Mucosa of gallbladder (tissue), 1 donor: ENCODE measurements around the gene MAP3K19. TPM values are rescaled to one million over a fixed set of nuclear protein-coding genes. Genes with fewer than 3 reads are reported as not detected.

Experiments
- DNase-seq: peaks from one replicate; pipeline ENCODE4 v3.0.0-alpha.2; 2020; ENCODE audit warnings: low spot score
- total RNA-seq: library from RNA; stranded (reverse); gene quantifications from one replicate; pipeline ENCODE4 v1.2.1, GENCODE V29; 2021
- donor health status: DM: no; HTN: no; CAD: no.

MAP3K19 gene
- total RNA-seq, 1 donor from 2014 or later: not detected

- DNase-seq: no peak
These were observed 120.1 kb downstream of the MAP3K19 start for GRCh38 chr2:134927195-134927594.

GRCh38 chr2:134926231-134926931 lies 120.9 kb downstream of the MAP3K19 start:
- DNase-seq: no peak

GRCh38 chr2:134924912-134925311 lies 122.3 kb downstream of the MAP3K19 start:
- DNase-seq: no peak

DNA sequence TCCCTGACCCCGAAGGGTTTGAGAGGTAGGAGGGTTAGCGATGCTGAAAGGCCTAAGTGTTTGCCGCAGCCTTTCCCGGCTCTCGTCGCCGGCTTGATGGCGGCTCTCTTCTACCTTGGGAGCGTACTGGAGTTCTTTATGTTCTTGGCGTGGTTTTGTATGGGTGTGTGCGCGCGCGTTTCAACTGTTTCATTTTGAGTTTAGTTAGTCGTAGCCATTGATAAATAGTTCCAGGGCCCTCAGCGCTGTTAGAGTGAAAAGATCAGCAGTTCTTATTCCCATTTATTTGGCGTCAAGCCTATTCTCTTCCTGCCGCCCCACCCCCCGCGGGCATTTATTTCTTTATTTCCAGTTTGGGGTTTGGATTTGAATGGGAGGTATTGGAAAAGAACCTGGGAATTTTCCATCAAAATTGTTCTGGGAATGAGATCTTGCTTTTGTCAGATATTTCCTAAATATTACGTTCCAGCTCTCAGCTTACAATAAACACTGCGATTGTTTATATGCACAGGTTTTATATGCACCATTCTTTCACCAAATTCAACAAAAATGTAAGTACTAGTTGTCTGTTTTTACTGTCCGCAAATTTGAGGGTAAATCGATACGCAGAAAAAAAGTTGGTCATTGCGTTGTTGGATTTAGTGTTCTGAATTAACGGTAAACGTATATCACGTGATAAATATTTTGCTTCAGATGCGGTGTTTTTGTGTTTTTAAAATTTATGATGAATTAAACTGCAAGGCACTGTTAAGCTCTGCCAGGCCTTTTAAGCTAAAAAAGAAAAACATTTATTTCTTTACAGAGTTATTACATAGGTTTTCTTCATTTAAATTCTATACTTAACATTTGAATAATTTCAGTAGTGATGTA lies 127.7 kb downstream of the MAP3K19 start:
- peak; percentile 11 for DNase-seq

DNA sequence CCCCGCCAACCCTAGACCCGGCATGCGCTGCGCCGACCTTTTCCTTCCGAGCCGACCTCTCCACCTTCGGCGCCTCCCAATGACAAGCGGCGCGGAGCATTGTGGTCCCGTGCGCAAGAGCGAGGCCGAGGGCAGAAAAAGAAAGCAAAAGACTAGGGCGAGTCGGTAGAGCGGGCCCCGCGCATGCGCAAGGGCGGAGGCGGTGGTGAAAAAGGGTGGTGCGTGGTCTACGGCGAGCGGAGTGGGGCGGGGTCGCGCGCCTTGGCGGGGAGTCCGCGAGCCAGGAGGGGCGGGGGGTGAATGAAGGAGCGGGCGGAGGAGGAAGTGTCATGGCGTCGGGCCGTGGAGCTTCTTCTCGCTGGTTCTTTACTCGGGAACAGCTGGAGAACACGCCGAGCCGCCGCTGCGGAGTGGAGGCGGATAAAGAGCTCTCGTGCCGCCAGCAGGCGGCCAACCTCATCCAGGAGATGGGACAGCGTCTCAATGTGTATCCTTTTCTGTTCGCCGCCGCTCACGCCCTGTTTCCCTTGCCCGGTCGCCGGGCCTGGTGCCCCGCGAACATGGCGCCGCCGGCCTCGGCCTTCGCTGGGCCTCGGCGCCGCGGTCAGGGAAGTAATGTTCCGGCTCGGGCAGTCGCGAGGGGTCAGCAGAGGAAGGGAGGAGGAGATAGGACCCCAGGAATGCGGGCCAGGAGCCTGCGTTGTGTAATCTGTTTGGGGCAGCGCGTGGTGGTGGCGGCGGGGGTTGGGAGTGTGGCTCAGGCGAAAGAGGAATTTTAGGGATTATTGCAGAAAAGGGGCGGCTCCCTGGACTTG lies 128.5 kb downstream of the MAP3K19 start, which contains the start of gene CCNT2:
Gene CCNT2 (plus strand): TSS at position 297 of the 815 bp plus-strand sequence. CDS start 33 bp downstream, at position 330.
- peak; percentile 100 for DNase-seq

DNA sequence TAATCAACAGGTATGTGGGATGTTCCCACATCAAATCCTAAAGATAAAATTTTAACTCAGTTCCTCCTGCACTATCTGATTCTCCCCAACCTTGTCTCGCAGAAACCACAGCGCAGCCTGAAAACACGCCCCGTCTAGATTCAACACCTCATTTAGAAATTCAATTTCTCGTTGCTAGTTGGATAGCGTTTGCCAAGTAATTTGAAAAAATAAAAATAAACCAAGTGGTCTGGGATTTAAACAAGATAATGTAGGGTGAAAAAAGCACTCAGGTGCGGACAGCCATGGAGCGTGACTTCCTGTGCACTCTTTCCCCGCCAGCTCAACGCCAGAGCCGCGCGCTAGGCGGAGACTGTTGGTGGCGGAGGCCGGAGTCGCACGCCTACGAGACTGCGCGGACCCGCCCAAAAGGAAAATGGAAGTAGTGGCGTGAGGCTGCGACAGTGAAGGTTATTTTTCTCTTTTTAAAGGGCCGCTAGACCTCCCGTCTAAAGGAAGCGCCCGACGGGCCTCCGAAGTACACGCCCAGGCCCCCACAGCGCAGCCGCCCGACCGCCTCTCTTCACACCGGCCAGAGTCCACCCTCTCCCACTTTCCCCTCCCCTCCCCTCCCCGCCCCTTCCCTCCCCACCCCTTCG lies 129.2 kb downstream of the MAP3K19 start:
- no peak for DNase-seq

GRCh38 chr2:134917360-134917865 lies 129.8 kb downstream of the MAP3K19 start:
- DNase-seq: peak; percentile 11

Other genes with a start within 250 kb of the MAP3K19 start
- 47.0 TPM for gene ACMSD, start 208.8 kb downstream of the MAP3K19 start, total RNA-seq
- gene CCNT2, start 128.6 kb downstream of the MAP3K19 start, total RNA-seq: 40.1 TPM
- 45.6 TPM for gene RAB3GAP1, start 4.8 kb upstream of the MAP3K19 start, total RNA-seq